Superior temporal gyrus (tissue), 1 donor: ENCODE data around the gene SFPQ.
A peak's percentile ranks its signal among the peaks of the same experiment; 100 is the strongest.
"Not testable (repeated sequence)": the region's sequence is repeated elsewhere in the genome, so short reads cannot be mapped to it uniquely, and the experiment has no call there.

Source experiments
- DNase-seq: peaks from one replicate; pipeline ENCODE4 v3.0.0-alpha.2; 2016; ENCODE audit errors: extremely low spot score

The SFPQ gene, protein sequence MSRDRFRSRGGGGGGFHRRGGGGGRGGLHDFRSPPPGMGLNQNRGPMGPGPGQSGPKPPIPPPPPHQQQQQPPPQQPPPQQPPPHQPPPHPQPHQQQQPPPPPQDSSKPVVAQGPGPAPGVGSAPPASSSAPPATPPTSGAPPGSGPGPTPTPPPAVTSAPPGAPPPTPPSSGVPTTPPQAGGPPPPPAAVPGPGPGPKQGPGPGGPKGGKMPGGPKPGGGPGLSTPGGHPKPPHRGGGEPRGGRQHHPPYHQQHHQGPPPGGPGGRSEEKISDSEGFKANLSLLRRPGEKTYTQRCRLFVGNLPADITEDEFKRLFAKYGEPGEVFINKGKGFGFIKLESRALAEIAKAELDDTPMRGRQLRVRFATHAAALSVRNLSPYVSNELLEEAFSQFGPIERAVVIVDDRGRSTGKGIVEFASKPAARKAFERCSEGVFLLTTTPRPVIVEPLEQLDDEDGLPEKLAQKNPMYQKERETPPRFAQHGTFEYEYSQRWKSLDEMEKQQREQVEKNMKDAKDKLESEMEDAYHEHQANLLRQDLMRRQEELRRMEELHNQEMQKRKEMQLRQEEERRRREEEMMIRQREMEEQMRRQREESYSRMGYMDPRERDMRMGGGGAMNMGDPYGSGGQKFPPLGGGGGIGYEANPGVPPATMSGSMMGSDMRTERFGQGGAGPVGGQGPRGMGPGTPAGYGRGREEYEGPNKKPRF

DNA sequence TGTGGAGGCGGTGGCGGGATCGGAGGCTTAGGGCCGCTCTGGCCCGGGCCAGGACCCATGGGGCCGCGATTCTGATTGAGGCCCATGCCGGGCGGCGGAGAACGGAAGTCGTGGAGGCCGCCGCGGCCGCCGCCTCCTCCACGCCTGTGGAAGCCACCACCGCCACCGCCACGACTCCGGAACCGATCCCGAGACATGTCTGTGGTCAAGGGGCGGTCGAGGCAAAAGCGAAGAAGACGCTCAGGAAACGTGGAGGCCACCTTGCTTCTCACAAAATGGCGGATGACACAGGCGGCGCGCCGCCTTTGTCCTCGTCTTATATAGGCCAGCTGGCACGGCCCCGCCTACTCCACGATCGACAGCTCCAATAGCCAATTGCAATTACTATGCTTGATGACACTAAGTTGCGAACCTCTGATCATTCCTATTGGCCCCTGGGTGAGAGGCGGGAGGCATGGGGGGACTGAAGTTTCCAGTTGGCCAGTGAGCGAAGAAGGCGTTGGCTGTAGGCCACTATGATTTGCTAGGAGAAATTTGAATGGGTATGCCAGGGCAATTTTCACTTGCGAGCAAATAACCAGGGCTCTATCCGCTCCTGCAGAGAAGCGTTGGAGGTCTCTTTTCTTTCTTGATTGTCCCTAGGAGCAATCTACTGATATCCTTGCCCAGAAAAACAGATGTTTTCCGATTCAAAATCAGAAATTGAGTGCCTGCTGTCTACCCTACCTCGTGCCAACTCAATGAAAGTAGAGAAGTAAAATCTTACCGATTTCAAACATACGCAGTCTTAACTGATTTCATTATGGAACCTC, at the start of gene SFPQ:
SFPQ (minus strand) TSS at position 293 of the 812 bp plus-strand sequence; CDS start at position 197, 96 bp downstream.
- peak; percentile 100 for DNase-seq

DNA sequence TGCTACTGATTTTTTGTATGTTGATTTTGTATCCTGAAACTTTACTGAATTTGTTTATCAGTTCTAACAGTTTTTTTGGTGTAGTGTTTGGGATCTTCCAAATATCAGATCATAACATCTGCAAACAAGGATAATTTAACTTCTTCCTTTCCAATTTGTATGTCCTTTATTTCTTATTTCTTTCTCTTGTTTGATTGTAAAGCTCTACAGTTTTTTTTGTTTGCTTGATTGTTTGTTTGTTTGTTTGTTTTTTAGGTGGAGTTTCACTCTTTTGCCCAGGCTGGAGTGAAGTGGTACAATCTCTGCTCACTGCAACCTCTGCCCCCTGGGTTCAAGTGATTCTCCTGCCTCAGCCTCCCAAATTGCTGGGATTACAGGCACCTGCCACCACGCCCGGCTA, 43.8 kb upstream of the SFPQ start:
- not testable (repeated sequence) for DNase-seq

DNA sequence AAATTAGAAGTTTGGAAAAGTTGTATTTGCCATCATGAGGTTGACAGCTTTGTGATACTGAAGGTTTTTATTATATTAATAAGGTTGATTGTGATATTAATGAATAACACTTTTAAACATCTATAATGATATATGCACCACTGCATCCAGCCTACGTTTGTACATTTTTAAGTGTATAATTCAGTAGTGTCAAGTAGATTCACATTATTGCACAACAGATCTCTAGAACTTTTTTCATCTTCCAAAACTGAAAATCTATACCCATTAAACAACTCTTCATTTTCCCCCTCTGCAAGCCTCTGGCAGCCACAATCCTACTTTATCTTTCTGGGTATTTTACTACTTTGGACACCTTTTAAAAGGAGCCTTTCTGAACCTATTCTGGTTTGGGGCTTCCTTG, 38.3 kb upstream of the SFPQ start:
- DNase-seq, result no peak

DNA sequence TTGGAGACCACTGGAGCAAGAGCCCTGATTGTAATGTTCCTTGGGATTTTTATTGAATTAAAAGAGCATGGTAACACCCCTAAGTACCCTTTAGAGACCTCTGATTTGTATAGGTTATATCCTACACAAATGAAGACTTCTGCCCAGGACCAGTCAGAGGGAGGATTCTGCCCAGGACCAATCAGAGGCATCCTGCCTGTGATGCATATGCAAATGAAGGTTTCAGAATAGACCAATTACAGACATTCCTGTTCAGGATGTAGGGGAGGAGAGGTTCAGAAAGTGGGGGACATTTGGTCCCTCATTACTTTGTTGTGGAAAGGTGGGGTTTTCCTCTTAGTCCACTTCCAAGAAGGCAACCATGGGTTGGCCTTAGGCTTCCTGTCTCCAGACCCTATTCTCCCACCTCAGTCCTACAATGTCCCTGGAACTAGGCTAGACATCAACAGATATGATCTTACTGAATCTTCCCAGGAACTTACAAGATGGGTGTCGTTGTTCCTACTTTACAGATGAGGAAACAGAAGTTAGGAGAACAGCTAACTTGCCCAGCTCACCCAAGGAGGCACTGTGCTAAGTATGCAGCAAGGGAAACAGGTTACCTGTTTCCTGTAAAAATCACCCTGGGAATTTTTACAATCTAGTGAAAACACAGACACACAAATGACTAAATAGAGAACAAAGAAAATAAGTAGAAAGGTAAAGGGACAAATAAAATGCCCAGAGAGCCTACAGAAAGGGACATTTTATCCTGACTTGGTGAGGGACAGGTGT, 36.8 kb upstream of the SFPQ start:
- DNase-seq, result no peak

DNA sequence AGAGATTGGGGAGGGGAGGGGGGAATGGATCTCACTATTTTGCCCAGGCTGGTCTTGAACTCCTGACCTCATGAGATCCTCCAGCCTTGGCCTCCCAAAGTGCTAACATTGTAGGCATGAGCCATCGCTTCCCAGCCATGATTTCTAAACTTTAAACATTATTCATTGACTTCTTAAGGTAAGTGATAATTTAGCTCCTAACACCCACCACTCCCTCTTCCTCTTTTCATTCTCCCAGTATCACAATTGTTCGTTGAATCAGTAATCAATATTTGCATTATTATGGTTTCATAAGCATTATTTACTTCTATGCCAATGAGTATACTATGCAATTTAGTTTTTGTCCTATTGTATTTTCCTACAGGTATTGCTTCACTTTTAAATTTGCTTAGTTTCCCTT, 33.6 kb upstream of the SFPQ start:
- no peak for DNase-seq

DNA sequence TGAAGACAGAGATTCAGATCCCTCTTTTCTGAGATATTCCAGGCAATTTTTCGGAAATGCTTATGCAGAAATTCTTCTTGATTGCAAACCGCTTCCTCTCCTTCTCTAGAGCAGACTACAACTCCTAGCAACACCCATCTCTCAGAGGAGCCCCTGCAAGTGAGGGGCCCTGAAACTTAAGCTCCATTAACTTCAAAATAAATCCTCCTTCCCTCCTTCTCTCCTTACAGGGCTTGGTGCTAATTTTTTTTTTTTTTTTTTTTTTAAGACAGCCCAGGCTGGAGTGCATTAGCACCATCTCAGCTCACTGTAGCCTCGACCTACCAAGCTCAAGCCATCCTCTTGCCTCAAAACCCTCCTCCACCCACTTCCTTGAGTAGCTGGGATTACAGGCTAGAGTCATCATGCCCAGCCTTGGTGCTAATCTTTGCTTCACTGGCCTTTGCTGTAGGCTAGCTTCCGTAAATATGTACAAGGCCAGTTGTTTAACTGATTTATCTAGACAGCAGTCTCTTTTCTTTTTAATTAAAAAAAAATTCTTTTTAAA, 30.2 kb upstream of the SFPQ start:
- no peak for DNase-seq

DNA sequence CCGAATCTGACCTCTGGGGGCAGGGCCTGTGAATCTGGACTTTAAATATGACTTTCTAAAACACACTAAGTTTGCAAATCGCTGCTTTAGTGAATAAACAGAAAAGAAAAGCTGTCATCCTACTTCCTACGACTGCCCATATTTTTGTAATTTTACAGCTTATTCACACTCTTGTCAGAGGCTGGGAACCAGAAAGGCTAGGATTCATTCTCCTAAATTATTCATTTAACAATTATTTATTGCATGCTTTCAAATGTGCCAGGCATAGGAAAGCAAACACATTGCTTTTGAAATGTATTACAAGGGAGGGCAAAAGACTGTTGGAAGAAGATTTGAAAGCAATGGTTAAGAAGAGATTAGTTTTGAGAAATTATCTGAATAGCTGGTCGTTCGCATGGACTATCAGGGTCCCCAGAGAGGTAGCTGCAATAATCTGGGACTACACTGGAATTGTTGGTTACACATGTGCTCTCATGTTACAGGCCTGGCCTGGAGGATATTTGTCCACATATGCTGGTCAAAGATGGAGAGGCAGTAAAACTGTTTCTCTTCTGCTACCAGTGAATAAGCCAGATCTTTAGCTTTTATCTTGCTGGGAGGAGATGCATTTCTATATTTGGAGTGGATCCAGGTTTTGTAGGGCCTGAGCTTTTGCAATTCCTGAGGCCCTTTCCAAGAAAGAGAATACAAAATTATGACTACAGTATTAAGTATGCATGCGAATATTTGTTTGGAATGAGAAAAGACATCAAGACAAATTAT, 29.6 kb upstream of the SFPQ start:
- DNase-seq, result no peak

DNA sequence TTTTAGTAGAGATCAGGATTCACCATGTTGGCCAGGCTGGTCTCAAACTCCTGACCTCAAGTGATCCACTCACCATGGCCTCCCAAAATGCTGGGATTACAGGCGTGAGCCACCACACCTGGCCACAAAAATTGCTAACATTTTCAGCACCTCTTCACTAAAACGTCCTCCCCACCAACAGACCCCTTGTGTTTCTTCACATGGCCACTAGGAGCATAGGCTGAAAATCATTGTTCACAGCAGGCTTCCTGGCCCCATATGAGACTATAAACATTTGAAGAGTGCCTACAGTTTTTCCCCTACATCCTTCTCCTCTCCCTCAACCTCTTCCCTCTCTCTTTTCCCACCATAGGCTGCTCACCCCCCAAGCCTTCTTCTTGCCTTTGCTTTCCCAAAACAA, 28.0 kb upstream of the SFPQ start:
- DNase-seq, result no peak

DNA sequence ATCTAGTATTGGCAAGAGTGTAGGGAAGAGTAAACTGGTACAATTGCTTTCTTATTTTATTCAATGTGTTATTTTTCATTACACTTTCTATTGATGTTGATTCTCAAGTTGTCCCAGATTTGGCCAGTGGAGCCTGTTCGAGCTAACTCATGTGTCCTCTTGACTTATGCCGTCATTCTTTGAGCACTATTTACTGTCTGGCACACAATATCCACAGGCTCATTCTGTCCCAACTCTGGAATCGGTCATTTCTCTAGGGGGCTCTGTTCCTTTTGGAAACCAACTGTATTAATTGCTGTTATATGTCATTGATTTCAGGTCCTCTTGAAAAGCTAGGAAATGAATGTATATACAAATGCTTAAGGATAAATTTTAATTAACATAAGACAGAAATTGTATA, 22.4 kb upstream of the SFPQ start:
- no peak for DNase-seq

DNA sequence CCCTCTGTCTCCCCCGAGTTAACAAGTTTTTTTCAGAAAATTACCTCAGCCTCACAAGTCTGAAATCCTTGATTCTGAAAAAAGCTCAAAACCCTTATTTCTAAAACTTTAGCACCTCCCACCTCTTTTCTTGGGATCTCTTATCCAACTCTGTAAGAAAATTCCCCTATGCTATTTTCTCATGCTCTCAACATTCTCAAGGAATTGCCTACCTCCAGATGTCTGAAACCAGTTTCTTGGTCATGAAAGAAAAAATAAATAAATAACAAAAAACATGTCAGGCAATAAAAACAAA, 18.1 kb upstream of the SFPQ start:
- peak; percentile 65 for DNase-seq

DNA sequence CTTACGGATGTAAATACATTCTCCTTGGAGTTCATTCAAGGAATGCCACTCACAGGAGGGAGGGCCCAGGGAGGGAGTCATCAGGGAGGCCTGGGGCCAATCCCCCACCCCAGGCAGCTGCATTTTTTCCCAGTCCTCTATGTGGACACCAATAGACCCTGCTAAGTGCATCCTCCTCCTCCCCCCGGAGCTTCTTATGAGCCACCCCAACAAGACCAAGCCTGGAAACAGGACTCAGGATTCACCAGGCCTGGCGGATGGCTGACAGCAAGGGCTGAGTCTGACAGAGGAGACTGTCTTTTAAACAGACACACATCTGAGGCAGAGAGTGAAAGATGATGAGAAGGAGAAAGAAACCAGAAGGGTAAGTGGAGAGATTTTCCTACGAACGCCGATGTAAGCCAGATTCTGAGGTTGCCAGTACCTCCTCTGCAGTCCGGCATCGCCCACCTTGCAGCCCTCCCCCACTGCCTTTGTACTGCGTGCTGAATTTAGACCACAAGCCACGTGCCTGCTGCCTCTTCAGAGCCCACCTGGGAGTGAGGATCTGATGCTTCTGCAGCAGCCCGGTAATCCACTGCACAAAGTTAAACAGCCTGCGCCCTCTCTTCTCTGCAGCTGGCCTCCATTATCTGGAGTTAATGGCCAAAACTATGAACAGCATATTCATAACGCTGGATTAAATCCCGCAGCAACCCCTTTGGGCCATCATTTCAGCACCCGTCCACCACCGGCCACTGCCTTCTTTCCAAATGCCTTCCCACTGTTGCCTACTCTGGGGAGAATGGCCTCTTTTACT, 17.6 kb upstream of the SFPQ start:
- DNase-seq, result no peak

DNA sequence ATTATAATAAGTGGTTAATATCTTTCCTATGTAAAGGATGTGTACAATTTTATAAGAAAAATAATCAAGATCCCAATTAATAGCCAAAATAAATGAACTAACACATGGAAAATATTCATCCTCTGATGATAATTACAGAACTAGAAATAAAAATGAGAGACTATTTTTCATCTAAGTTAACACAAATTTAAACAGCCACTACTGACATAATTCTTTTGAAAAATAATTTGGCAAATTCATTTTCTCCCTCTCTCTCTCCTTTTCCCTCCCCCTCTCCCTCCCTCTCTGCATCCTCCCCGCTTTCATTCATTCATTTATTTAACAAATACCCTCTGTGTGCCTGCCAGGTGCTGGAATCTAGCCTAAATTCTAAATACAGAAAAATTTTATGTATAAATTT, 10.3 kb upstream of the SFPQ start:
- no peak for DNase-seq

DNA sequence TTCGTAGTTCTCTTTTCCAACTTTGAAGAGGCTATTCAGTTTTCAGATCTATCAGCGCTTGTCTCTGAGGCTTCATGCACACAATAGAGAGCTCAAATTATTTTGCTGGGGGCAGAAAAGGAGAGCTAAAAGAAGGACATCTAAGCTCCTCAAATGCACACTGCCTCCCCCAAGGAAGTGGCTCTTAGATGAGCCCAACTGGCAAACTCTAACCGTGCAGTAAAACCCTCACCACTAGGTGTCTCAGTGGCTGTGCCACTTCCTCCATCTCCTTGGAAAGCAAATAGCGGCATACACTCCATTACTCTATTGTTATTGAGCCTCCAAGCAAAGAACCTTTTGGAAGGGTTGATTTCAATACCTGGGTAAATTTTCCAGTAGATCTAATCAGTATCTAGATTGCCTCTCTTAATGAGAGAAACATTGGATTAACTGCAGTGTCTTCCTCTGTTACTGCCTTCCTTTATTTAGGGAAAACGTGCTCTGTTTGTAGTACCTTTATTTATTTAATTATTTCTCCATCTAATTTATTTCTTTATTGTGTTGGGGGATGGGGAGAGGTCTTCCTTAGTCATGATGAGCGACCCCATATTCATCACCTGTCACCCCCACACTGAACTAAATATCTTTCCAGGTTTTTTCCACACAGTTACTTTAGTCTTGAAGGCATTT, 9.2 kb upstream of the SFPQ start:
- DNase-seq, result peak; percentile 96

DNA sequence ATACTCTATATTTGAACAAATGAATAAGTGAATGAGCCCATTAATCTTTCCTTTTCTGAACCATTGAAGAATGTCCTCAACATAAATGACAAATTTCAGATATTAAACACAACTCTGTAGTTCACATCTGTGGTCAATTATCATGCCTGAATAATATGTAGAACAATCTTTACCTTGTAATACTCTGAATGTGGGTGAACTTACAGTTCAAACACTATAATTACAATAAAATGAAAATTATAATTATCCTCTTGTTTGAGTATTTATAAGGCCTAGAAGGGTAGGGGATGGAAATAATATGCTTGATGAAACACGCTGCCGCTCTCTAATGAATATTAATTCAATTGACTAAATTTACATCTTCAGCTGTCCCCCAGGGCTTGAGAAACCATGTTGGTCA, 8.7 kb upstream of the SFPQ start:
- no peak for DNase-seq

DNA sequence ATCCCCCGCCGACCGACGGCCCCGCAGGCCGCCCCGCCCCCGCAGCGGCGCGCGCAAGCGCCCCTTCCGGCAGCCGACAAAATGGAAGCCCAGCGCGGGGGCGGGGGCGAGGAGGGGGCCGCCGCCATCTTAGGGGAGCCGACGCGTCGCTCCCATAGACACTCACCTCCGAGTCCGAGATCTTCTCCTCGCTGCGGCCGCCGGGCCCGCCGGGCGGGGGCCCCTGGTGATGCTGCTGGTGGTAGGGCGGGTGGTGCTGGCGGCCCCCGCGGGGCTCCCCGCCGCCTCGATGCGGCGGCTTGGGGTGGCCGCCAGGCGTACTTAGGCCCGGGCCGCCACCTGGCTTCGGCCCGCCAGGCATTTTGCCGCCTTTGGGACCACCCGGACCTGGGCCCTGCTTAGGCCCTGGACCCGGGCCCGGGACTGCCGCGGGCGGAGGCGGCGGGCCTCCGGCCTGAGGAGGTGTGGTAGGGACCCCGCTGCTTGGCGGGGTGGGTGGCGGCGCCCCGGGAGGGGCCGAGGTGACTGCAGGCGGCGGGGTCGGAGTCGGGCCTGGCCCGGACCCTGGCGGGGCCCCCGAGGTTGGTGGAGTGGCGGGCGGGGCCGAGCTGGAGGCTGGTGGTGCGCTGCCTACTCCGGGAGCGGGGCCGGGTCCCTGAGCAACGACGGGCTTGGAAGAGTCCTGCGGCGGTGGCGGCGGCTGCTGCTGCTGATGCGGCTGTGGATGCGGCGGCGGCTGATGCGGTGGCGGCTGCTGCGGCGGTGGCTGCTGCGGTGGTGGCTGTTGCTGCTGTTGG, 691 bp downstream of the SFPQ start:
- peak; percentile 75 for DNase-seq

DNA sequence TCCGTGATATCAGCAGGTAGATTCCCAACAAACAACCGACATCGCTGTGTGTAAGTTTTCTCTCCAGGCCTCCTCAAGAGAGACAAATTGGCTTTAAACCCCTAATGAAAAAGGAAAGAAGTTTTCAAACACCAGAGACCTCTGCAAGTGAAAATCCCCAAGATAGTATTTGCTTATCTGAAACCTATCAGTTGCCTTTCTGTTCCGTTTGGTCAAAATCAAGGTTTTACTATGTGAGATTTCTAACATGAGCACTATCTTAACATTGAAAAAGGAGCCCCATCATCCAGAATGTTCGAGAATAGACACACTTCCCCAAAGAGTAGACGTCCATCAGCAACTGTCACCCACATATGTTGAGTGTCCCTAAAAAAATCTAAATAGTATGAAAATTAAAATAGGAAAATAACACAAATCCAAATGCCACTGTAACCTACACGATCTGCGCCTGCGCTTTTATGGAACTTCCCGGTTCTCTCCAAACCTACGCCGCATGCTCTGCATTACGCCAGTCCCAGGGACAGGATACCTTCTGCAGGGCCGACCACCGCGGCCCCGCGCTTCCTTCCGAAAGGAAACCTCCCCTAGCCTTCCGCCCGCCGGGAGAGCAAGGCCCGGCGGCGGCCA, 1.4 kb downstream of the SFPQ start:
- no peak for DNase-seq

DNA sequence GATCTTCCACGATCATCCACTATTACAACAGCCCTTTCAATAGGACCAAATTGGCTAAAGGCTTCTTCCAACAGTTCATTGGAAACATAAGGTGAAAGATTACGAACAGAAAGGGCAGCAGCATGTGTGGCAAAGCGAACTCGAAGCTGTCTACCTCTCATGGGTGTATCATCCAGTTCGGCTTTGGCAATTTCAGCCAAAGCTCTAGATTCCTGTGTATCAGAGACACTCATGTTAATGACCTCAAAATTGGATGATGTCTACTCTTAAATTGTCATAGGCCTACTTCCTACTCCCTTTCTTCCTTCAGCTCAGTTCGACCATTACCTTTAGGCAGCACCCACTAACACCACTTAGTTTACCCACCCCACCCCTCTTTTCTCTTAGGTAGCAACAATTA, 2.2 kb downstream of the SFPQ start:
- DNase-seq, result no peak
